ENCODE data around the gene SYNDIG1.
A peak's percentile ranks its signal among the peaks of the same experiment; 100 is the strongest.

Gene SYNDIG1

GRCh38 chr20:24585796-24586522 lies 116.5 kb downstream of the SYNDIG1 start:
- no peak for DNase-seq (ENCODE audit: low read depth)

GRCh38 chr20:24586523-24586840 lies 117.1 kb downstream of the SYNDIG1 start:
- DNase-seq (ENCODE audit: low read depth), result no peak

GRCh38 chr20:24587384-24588046 lies 118.1 kb downstream of the SYNDIG1 start:
- no peak for DNase-seq (ENCODE audit: low read depth)

GRCh38 chr20:24588047-24588635 lies 118.7 kb downstream of the SYNDIG1 start:
- no peak for DNase-seq (ENCODE audit: low read depth)

- no peak for DNase-seq (ENCODE audit: low read depth)
These were observed 119.4 kb downstream of the SYNDIG1 start for GRCh38 chr20:24588725-24589340.

GRCh38 chr20:24589381-24589780 lies 120.0 kb downstream of the SYNDIG1 start:
- DNase-seq (ENCODE audit: low read depth), result no peak

GRCh38 chr20:24589815-24590177 lies 120.4 kb downstream of the SYNDIG1 start:
- no peak for DNase-seq (ENCODE audit: low read depth)

- DNase-seq (ENCODE audit: low read depth), result no peak
These were observed 121.0 kb downstream of the SYNDIG1 start for GRCh38 chr20:24590178-24590982.

- no peak for DNase-seq (ENCODE audit: low read depth)
These were observed 127.6 kb downstream of the SYNDIG1 start for GRCh38 chr20:24597051-24597450.

GRCh38 chr20:24598346-24598745 lies 128.9 kb downstream of the SYNDIG1 start:
- no peak for DNase-seq (ENCODE audit: low read depth)

- no peak for DNase-seq (ENCODE audit: low read depth)
These were observed 129.6 kb downstream of the SYNDIG1 start for GRCh38 chr20:24598996-24599395.

- DNase-seq (ENCODE audit: low read depth), result no peak
These were observed 130.6 kb downstream of the SYNDIG1 start for GRCh38 chr20:24600012-24600411.

GRCh38 chr20:24603454-24603853 lies 134.0 kb downstream of the SYNDIG1 start:
- no peak for DNase-seq (ENCODE audit: low read depth)

- DNase-seq (ENCODE audit: low read depth), result no peak
These were observed 135.7 kb downstream of the SYNDIG1 start for GRCh38 chr20:24604966-24605665.

- DNase-seq (ENCODE audit: low read depth), result no peak
These were observed 136.6 kb downstream of the SYNDIG1 start for GRCh38 chr20:24605937-24606455.

GRCh38 chr20:24607402-24607801 lies 138.0 kb downstream of the SYNDIG1 start:
- no peak for DNase-seq (ENCODE audit: low read depth)

- no peak for DNase-seq (ENCODE audit: low read depth)
These were observed 139.7 kb downstream of the SYNDIG1 start for GRCh38 chr20:24608926-24609667.

- peak; percentile 1 for DNase-seq (ENCODE audit: low read depth)
These were observed 140.3 kb downstream of the SYNDIG1 start for GRCh38 chr20:24609757-24610156.

- DNase-seq (ENCODE audit: low read depth), result peak; percentile 31
These were observed 141.1 kb downstream of the SYNDIG1 start for GRCh38 chr20:24610341-24611115.
